SJCRH30 (cell line): Measurements from ENCODE around the gene TMEM135. TPM values are rescaled to one million over a fixed set of nuclear protein-coding genes. Genes with fewer than 3 reads are reported as not detected.
"Not testable (repeated sequence)": the region's sequence is repeated elsewhere in the genome, so short reads cannot be mapped to it uniquely, and the experiment has no call there.

ENCODE experiments used
- DNase-seq, 2 experiments: peaks; one replicate each; pipeline ENCODE4 v3.0.0-alpha.2; 2015 to 2020
- H3K27ac ChIP-seq: fragments of 250-450 bp; sonication (Bioruptor Pico); 2 replicates; pipeline ENCODE4 v1.5.1; 2020; ENCODE audit warnings: mild to moderate bottlenecking, moderate library complexity
- H3K27me3 ChIP-seq: fragments of 250-450 bp; sonication (Bioruptor Pico); 2 replicates; pipeline ENCODE4 v1.5.1; 2020; ENCODE audit warnings: mild to moderate bottlenecking, moderate library complexity
- H3K36me3 ChIP-seq: fragments of 250-450 bp; sonication (Bioruptor Pico); 2 replicates; pipeline ENCODE4 v1.5.1; 2020; ENCODE audit warnings: mild to moderate bottlenecking, moderate library complexity
- H3K4me1 ChIP-seq: fragments of 250-450 bp; sonication (Bioruptor Pico); 2 replicates; pipeline ENCODE4 v1.5.1; 2020; ENCODE audit warnings: mild to moderate bottlenecking, moderate library complexity
- H3K4me3 ChIP-seq: fragments of 250-450 bp; sonication (Bioruptor Pico); 2 replicates; pipeline ENCODE4 v1.5.1; 2020; ENCODE audit warnings: mild to moderate bottlenecking, moderate library complexity
- H3K9me3 ChIP-seq: fragments of 250-450 bp; sonication (Bioruptor Pico); replicated peaks from 2 replicates; pipeline ENCODE4 v1.5.1; 2020; ENCODE audit warnings: mild to moderate bottlenecking, moderate library complexity
- total RNA-seq: library from RNA; depleted of rRNA; stranded (reverse); fragments of >200 nt; shearing (Covaris generic); gene quantifications from 2 replicates; pipeline ENCODE4 v1.2.3, GENCODE V29; 2014

TMEM135 gene
- total RNA-seq, 1 experiment from 2014 or later = 35.3 TPM

DNA sequence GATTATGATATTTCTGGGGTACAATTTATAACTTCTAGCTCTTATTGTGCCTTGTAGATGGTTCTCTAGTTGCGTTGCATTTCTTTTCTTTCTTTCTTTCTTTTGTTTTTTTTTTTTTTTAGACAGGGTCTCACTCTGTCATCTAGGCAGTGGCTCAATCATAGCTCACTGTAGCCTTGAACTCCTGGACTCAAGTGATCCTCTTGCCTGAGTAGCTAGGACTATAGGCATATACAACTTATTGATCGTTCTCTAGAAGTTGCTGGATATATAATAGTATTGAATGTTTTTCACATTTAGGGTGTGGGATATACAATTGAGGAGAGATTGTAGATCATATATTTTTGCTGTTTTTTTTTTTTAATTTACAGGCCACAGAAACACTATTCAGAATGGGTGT lies 119.2 kb downstream of the TMEM135 start:
- DNase-seq = no peak
- Histone ChIP-seq H3K27ac (no peak overlapping the region), H3K4me1 (no peaks in the 10 kb centered on the region), H3K4me3 (no peak overlapping the region), H3K36me3 (no peaks in the 10 kb centered on the region), H3K9me3 (0 out of 2 replicates have a peak, but pooled peaks cover 4% of the 10 kb centered on the region), H3K27me3 (no peaks in the 10 kb centered on the region)

DNA sequence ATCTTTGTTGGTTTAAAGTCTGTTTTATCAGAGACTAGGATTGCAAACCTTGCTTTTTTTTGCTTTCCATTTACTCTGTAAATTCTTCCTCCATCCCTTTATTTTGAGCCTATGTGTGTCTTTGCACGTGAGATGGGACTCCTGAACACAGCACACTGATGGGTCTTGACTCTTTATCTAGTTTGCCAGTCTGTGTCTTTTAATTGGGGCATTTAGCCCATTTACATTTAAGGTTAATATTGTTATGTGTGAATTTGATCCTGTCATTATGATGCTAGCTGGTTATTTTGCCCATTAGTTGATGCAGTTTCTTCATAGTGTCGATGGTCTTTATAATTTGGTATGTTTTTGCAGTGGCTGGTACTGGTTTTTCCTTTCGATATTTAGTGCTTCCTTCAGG lies 131.3 kb downstream of the TMEM135 start:
- not testable (repeated sequence) for H3K27me3 ChIP-seq, H3K4me1 ChIP-seq, H3K36me3 ChIP-seq, DNase-seq, H3K9me3 ChIP-seq, H3K27ac ChIP-seq, H3K4me3 ChIP-seq

DNA sequence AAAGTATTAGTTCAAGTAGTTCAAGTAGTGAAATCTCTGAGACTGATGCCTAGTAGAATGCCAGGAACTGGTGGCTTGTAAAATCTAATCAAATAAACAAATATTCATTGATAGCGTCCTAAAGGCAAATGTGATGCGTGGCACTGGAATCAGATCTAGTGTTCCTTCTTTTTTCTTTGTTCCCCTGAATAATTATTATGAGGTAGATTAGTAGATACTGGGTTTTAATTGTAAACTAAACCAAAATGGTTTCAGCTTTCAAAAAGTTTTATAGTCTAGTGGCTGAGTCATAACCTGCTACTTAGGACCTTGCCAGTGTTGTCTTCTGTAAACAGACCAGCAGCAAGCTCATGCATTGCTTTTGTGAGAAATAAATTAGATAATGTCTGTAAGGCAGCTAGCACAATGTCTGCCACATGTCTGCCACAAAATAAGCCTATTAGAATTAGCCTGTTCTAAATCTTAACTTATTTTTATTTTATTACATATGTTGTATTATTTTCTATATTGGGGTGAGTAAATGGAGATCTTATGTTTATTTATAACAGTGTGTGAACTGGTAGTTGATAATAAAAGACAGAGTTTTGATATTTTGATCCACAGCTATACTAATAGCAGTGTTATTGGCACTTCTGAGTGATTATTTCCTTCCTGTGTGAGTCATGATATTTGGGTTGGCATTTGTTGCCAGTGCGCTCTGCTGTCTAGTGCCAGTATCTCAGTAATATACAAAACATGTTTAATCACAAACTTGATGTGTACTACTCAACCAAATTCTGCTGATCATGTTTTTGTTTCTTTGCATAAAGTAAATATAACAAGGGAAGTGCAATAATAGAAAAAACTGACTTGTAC lies 135.7 kb downstream of the TMEM135 start:
- peak in 1 of 2 experiments; percentile 23 for DNase-seq
- Histone ChIP-seq H3K4me1 (peaks cover 13% of the 10 kb centered on the region), H3K27ac (no peak overlapping the region), H3K9me3 (no peaks in the 10 kb centered on the region; the same call in 1 of the 2 replicates), H3K27me3 (no peaks in the 10 kb centered on the region), H3K36me3 (no peaks in the 10 kb centered on the region), H3K4me3 (no peak overlapping the region)

DNA sequence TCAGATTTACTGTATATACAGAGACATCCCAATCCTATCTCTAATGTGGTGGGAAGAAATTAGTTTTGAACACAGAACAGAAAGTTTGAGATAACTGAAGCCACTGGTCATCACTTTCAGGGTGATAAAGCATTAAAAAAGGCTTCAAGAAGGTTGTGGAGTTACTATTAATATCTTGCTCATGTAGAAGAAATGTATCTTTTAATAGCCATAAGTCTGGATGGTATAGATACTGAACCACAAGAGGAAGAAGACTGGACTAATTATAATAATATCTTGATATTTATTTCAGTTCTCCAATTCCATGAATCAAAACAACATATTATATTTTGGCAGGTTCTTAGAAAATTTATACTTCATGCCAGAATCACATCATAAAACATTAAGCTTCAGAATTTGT lies 137.1 kb downstream of the TMEM135 start:
- H3K9me3 ChIP-seq = no peaks in the 10 kb centered on the region; the same call in 1 of the 2 replicates
- no peak overlapping the region for H3K27ac ChIP-seq
- H3K4me3 ChIP-seq = no peak overlapping the region
- H3K27me3 ChIP-seq = no peaks in the 10 kb centered on the region
- DNase-seq = no peak
- H3K4me1 ChIP-seq = peaks cover 13% of the 10 kb centered on the region
- H3K36me3 ChIP-seq = no peaks in the 10 kb centered on the region

DNA sequence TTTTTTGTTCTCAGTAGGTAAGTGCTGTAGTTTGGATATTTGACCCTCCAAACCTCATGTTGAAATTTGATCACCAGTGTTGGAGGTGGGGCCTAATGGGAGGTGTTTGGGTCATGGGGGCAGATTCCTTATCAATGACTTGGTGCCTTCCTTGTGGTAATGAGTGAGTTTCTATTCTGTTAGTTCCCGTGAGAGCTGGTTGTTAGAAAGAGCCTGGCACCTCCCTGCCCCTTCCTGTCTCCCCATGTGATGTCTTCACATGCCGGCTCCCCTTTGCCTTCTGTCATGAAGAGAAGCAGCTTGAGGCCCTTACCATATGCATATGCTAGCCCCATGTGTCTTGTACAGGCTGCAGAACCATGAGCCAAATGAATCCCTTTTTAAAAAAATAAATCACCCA lies 138.3 kb downstream of the TMEM135 start:
- H3K27ac ChIP-seq = no peak overlapping the region
- peaks cover 13% of the 10 kb centered on the region for H3K4me1 ChIP-seq
- peak in 1 of 2 experiments; percentile 18 for DNase-seq
- no peaks in the 10 kb centered on the region for H3K27me3 ChIP-seq
- no peaks in the 10 kb centered on the region; the same call in 1 of the 2 replicates for H3K9me3 ChIP-seq
- no peaks in the 10 kb centered on the region for H3K36me3 ChIP-seq
- no peak overlapping the region for H3K4me3 ChIP-seq

DNA sequence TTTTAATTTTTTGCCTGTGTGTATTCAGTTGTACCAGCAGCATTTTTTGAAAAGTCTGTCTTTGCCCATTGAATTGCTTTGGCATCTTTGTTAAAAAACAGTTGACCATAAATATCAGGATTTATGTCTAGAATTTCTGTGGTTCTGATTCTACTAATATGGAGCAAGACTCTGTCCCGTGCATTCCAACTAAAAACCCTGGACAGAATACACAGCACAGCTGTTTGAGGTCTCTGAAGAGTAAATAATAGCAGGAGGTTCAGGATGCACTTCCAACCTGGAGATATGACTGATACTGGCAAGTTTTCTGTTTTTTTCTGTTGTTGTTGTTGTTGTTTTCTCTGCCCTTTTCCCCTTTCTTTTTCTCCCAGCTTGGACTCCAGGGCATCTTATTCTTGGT lies 141.9 kb downstream of the TMEM135 start:
- Histone ChIP-seq H3K9me3 (no peaks in the 10 kb centered on the region; the same call in 1 of the 2 replicates), H3K27me3 (no peaks in the 10 kb centered on the region), H3K27ac (no peak overlapping the region), H3K4me1 (0 out of 2 replicates have a peak, but pooled peaks cover 4% of the 10 kb centered on the region), H3K36me3 (no peaks in the 10 kb centered on the region), H3K4me3 (no peak overlapping the region)
- no peak for DNase-seq

DNA sequence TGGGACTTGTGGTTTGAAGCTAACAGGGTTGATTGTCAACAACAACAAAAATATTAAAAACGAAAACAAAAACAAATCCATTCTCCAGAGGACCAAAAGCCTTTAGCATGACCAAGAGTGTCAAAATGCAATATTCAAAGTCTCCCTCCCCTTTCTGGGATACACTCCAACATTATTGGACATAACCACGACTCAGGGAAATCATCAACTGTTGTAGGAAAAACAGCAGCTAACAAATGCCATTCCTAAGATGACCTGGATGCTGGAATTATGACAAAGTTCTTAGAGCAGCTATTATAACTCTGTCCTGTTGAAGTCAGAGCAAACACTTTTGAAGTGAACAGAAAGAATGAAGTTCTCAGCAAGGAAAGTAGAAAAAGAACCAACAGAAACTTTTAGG lies 143.0 kb downstream of the TMEM135 start:
- no peak for DNase-seq
- Histone ChIP-seq H3K4me3 (no peak overlapping the region), H3K27ac (no peak overlapping the region), H3K36me3 (no peaks in the 10 kb centered on the region), H3K27me3 (no peaks in the 10 kb centered on the region), H3K9me3 (no peaks in the 10 kb centered on the region; the same call in 1 of the 2 replicates), H3K4me1 (0 out of 2 replicates have a peak, but pooled peaks cover 4% of the 10 kb centered on the region)

DNA sequence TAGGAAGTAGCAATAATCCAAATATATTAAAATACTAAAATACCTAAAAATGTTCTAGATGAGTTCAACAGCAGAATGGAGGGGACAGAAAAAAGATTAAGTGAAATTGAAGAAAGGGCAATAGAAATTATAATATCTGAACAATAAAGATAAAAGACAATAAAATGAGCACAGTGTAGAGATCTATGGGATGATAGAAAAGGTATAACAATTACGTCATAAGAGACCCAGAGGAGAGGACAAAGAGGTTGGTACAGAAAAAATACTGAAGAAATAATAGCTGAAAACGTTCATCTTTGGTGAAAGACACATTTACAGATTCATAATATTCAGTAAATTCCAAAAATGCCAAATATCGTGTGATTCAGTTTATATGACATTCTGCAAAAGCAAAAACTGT lies 143.4 kb downstream of the TMEM135 start:
- Histone ChIP-seq H3K27ac (no peak overlapping the region), H3K4me3 (no peak overlapping the region), H3K4me1 (0 out of 2 replicates have a peak, but pooled peaks cover 3% of the 10 kb centered on the region), H3K36me3 (no peaks in the 10 kb centered on the region), H3K27me3 (no peaks in the 10 kb centered on the region), H3K9me3 (no peaks in the 10 kb centered on the region; the same call in 1 of the 2 replicates)
- DNase-seq = no peak

DNA sequence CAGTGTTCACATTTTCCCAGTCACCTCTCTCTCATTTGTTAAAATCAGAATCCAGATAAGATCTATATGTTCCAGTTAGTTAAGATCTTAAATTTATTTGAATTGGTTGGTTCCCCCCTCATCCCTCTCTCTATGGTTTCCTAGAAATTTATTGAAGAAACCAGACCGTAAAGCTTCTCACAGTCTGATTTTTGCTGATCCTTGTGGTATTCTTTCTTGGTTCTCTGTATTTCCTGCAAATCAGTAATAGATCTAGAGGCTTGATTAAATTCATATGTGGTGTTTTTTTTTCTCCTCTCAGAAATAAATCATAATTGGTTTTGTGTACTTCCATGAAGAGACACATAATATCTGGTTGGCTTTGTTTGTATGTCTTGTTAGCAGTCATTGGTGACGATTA lies 147.5 kb downstream of the TMEM135 start:
- DNase-seq = no peak

DNA sequence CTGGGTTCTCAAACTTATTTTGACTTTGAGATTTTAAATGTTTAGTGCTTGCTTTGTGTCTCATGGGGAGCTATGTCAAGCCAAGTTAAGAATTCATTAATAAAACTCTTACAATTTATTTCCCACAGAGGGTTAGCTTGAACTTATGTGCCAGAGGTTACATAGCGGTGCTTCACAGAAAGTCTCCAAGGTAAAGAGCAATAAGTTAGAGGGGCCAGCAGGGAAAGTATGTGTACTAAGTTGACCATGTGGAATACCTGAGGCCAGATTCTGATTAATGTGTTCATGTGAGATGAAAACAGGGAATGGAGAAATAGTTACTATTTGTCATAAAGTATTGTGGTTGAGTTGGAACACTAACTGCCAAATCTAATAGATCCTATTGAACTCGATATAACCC lies 149.3 kb downstream of the TMEM135 start:
- Histone ChIP-seq H3K4me1 (no peaks in the 10 kb centered on the region), H3K27ac (no peak overlapping the region), H3K27me3 (no peaks in the 10 kb centered on the region), H3K4me3 (no peak overlapping the region), H3K36me3 (no peaks in the 10 kb centered on the region), H3K9me3 (no peaks in the 10 kb centered on the region)
- no peak for DNase-seq

More for the DNA sequence above, 147.5 kb downstream of the TMEM135 start:
- H3K27me3 ChIP-seq = no peaks in the 10 kb centered on the region
- no peaks in the 10 kb centered on the region for H3K36me3 ChIP-seq
- no peak overlapping the region for H3K27ac ChIP-seq
- no peaks in the 10 kb centered on the region for H3K9me3 ChIP-seq
- H3K4me1 ChIP-seq = no peaks in the 10 kb centered on the region
- no peak overlapping the region for H3K4me3 ChIP-seq

DNA sequence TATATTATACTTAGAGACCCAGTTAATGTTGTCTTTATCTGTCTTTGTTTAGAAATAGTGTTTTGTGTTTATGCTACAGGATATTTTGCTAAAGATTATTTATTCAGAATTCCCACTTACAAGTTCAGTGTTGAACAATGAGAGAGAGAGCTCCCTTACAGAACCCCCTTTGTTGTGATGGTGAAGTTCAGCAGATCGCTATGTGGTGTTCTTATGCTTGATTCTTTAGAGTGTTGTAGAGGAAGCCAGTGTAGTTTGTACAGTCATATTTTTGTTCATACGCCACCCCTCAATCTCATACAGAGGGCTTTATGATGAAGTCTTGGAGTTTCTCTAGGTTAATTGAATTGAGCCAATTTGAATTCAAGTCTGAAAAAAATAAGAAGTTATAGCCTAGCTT lies 150.2 kb downstream of the TMEM135 start:
- no peaks in the 10 kb centered on the region for H3K4me1 ChIP-seq
- H3K36me3 ChIP-seq = no peaks in the 10 kb centered on the region
- no peak overlapping the region for H3K27ac ChIP-seq
- no peak for DNase-seq
- H3K27me3 ChIP-seq = no peaks in the 10 kb centered on the region
- H3K9me3 ChIP-seq = no peaks in the 10 kb centered on the region
- no peak overlapping the region for H3K4me3 ChIP-seq

DNA sequence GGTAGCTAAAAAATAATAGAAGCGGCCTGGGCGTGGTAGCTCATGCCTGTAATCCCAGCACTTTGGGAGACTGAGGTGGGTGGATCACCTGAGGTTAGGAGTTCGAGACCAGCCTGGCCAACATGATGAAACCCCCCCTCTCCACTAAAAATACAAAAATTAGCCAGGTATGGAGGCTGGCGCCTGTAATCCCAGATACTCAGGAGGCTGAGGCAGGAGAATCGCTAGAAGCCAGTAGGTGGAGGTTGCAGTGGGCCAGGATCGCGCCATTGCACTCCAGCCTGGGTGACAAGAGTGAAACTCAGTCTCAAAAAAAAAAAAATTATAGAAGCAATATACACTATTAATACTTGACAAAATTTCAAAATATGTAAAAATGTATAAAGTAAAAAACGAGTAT lies 150.7 kb downstream of the TMEM135 start:
- not testable (repeated sequence) for H3K36me3 ChIP-seq, H3K27me3 ChIP-seq, H3K27ac ChIP-seq, H3K4me3 ChIP-seq, H3K9me3 ChIP-seq, H3K4me1 ChIP-seq, DNase-seq

DNA sequence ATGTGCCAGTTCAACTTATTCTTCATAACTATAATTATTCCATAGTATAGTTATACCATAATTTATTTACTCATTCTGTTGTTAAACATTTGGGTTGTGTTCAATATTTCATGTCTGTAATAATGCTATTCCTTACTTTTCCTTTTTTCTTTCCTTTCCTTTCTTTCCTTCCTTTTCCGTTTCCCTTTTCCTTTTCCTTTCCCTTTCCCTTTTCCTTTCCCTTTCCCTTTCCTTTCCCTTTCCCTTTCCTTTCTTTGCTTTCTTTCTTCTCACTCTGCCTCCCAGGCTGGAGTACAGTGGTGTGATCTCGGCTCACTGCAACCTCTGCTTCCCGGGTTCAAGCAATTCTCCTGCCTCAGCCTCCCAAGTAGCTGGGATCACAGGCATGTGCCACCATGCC lies 151.2 kb downstream of the TMEM135 start:
- not testable (repeated sequence) for H3K36me3 ChIP-seq, H3K9me3 ChIP-seq, H3K27me3 ChIP-seq, DNase-seq, H3K4me1 ChIP-seq, H3K27ac ChIP-seq, H3K4me3 ChIP-seq

DNA sequence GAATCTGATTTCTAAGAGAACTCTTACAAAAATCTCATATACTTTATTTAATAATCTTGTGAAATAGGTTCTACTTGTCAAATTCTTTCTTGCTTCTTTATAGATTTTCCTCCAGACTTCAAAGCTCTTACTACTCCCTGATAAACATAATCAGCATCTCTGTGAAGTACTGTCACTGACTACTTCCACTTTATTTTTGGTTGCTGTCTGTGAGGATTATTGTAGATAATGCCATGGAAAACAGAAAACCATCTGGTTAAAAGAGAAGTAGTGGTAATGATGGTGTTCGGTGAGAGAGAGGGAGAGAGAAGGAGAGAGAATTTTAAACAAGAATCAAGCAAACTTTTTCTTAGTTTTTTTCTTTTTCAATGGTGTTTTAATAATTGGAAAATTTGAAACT lies 152.3 kb downstream of the TMEM135 start:
- no peak for DNase-seq
- Histone ChIP-seq H3K36me3 (no peaks in the 10 kb centered on the region), H3K9me3 (no peaks in the 10 kb centered on the region), H3K27ac (no peak overlapping the region), H3K4me1 (no peaks in the 10 kb centered on the region), H3K27me3 (no peaks in the 10 kb centered on the region), H3K4me3 (no peak overlapping the region)

DNA sequence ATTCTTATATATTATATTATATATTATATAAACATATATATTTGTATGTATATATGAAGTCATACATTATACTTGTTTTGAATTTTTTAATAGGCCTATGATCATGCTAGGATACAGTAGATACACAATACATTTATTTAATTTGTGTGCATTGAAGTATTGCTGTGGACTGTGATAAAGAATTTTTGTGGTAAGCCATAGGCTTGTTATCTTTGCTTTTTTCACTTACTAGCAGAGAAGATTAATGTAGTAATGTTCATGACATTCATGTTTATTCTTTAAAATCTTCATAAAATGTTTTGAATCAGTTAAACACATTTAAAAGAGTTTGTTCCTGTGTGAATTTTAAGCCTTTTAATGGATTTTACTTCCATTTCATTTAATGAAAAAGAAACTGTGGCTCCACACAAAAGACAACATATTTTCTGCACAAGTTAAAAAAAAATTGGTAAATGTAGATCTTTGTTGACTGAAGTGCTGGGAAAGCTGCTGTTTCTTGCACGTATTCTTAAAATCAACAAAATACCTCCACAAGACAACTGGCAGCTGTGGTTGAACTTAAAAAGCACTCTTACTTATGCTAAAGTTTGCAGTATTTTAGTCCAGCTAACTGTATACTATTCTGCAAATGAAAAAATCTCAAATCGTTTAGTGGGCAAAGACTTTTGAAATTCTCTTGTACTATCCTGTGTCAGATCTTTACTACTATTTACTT lies 156.2 kb downstream of the TMEM135 start:
- H3K27me3 ChIP-seq = no peaks in the 10 kb centered on the region
- DNase-seq = no peak
- no peaks in the 10 kb centered on the region for H3K4me1 ChIP-seq
- no peaks in the 10 kb centered on the region for H3K36me3 ChIP-seq
- H3K27ac ChIP-seq = no peak overlapping the region
- no peak overlapping the region for H3K4me3 ChIP-seq
- no peaks in the 10 kb centered on the region for H3K9me3 ChIP-seq
